ENCODE results near the gene BCKDHA.
"Not testable (repeated sequence)": the region's sequence is repeated elsewhere in the genome, so short reads cannot be mapped to it uniquely, and the experiment has no call there.

BCKDHA gene

DNA sequence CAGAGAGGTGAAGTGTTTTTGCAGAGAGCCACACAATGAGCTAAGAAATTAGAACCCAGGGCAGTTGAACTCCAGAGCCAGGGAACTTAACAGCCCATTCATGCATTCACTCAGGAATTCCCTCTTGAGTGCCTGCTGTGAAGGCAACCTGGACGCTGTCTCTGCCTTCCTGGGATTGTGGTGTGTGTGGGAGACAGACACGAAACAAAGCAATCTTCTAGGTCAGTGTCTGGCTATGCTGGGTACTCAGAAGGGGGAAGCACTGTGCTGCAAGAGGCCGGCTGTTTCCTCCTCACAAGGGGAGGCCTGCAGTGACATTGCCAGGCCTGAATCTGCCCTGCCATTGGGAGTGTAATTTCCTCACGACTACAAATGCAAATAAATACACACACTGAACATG, 9.7 kb downstream of the BCKDHA start:
- no peak for DNase-seq (ENCODE audit: low spot score)
- no peak for TF ChIP-seq CTCF (conservative IDR thresholded peaks at IDR 0.05; ENCODE audit: low read depth)
- CTCF ChIA-PET = no interaction called here
- H3K27ac ChIP-seq = peak overlapping the region; percentile 15; the same call in 1 of the 2 replicates
- POLR2A ChIA-PET (ENCODE audit: low non-redundant PET) = no interaction called here

DNA sequence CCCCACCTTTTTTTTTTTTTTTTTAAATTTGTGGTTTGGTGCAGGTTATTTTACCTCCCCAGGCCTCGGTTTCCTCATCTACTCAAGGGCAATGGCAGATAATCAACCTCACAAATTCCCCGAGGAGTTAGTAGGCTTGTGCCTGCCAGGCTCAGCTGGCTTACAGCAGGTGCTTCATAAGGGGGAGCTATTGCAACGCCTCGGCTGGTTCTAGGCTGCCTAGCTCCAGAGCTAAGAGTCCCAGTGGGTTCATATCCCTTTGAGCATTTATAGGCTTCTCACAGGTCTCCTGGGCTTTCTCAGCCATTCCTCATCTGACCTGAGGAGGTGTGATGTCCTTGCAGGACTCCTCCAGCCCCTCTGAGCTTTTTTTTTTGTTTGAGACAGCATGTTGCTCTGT, 10.6 kb downstream of the BCKDHA start:
- TF ChIP-seq CTCF (conservative IDR thresholded peaks at IDR 0.05; ENCODE audit: low read depth) = no peak
- DNase-seq (ENCODE audit: low spot score) = no peak
- ChIA-PET POLR2A (ENCODE audit: low non-redundant PET) (no interaction called here), CTCF (interaction anchor here (0.6 kb wide), 2 partner anchors 161 to 497 kb away, joined by 3 to 8 read pairs; no protein-coding TSS in a partner anchor)
- H3K27ac ChIP-seq = no peak overlapping the region

DNA sequence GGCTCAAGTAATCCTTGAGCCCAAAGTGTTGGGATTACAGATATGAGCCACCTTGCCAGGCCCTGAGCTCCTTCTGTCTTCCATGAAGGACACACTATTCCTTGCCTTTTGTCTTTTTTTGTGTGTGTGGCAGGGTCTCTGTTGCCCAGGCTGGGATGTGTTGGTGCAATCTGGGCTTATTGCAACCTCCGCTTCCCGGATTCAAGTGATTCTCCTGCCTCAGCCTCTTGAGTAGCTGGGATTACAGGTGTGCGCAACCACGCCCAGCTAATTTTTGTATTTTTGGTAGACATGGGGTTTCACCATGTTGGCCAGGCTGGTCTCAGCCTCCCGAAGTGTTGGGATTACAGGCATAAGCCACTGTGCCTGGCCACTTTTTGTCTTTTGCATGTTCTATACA, 11.2 kb downstream of the BCKDHA start:
- POLR2A ChIA-PET (ENCODE audit: low non-redundant PET); DNase-seq (ENCODE audit: low spot score): not testable (repeated sequence)
- H3K27ac ChIP-seq = peak overlapping the region; percentile 42
- CTCF ChIA-PET = interaction anchor here (0.6 kb wide), 1 partner anchor 160 kb away, joined by 8 read pairs; no protein-coding TSS in a partner anchor

- H3K27ac ChIP-seq = peak overlapping the region; percentile 42
- ChIA-PET CTCF (no interaction called here), POLR2A (ENCODE audit: low non-redundant PET) (no interaction called here)
- DNase-seq (ENCODE audit: low spot score) = peak; percentile 43
- TF ChIP-seq CTCF (conservative IDR thresholded peaks at IDR 0.05; ENCODE audit: low read depth) = no peak
These were observed 11.7 kb downstream of the BCKDHA start for GRCh38 chr19:41409288-41409687.

GRCh38 chr19:41410336-41411054, 12.9 kb downstream of the BCKDHA start:
- DNase-seq (ENCODE audit: low spot score) = no peak
- POLR2A ChIA-PET (ENCODE audit: low non-redundant PET) = no interaction called here
- no peak for TF ChIP-seq CTCF (conservative IDR thresholded peaks at IDR 0.05; ENCODE audit: low read depth)
- peak overlapping the region; percentile 79 for H3K27ac ChIP-seq
- CTCF ChIA-PET = no interaction called here

- ChIA-PET CTCF (no interaction called here), POLR2A (ENCODE audit: low non-redundant PET) (no interaction called here)
- no peak for TF ChIP-seq CTCF (conservative IDR thresholded peaks at IDR 0.05; ENCODE audit: low read depth)
- no peak for DNase-seq (ENCODE audit: low spot score)
- H3K27ac ChIP-seq = peak overlapping the region; percentile 79
These were observed 13.7 kb downstream of the BCKDHA start for GRCh38 chr19:41411100-41411967.

GRCh38 chr19:41411968-41412265, 14.3 kb downstream of the BCKDHA start:
- TF ChIP-seq CTCF (conservative IDR thresholded peaks at IDR 0.05; ENCODE audit: low read depth) = no peak
- ChIA-PET CTCF (no interaction called here), POLR2A (ENCODE audit: low non-redundant PET) (no interaction called here)
- H3K27ac ChIP-seq = peak overlapping the region; percentile 79
- no peak for DNase-seq (ENCODE audit: low spot score)
